ENCODE measurements around the gene ADGRB3. TPM values are rescaled to one million over a fixed set of nuclear protein-coding genes. Genes with fewer than 3 reads are reported as not detected.

ADGRB3 gene
- total RNA-seq, 3 donors from 2014 or later: 0.43 to 7.8 (median 0.72) TPM

DNA sequence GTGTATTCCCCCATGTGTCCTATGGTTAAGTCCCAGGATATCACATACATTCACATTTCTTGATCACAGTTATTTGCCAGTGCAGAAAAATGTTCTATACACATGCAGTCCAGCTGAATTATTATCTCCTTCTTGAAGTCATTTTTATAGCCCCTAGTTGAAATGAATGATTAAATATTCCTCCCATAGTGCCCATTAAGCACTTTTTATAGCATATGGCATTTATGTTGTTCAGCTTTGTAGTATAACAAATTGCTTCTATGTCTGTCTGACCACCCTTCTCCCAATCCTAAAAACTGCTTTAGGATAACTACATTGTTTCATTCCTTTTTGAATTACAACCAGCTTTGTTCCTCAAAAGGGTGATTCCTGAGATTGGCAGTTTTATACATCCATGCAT lies 123.5 kb downstream of the ADGRB3 start:
- no peak for DNase-seq
- Histone ChIP-seq H3K9me3 (no peaks in the 10 kb centered on the region), H3K4me3 (no peak overlapping the region), H3K36me3 (ENCODE audit: low read depth) (no peaks in the 10 kb centered on the region), H3K4me1 (ENCODE audit: low read depth) (no peaks in the 10 kb centered on the region)
- no peak for TF ChIP-seq CTCF (IDR thresholded peaks at IDR 0.05)
- no peak for ATAC-seq
- intact Hi-C loops (cut with DNase I, micrococcal nuclease): no loop called here

DNA sequence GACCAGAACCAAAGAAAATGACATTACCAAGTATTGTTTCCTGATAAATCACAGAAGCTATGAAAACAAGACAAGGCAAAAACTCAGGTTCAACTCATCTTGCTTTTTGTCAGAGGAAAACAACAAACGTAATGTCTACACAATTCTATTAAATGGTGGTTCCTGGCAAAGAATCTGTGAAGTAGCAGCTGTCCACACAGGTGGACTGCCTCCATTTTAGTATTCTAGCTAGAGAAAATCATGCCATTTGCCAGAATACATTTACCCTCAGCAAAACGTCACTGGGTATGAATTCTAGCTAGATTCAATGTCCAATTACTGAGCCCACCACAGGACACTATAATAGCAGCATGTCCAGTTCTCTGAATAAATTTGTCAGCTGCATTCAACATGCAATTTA lies 125.4 kb downstream of the ADGRB3 start:
- intact Hi-C loops (cut with DNase I, micrococcal nuclease): no loop called here
- no peak for TF ChIP-seq CTCF (IDR thresholded peaks at IDR 0.05)
- Histone ChIP-seq H3K4me1 (ENCODE audit: low read depth) (no peaks in the 10 kb centered on the region), H3K9me3 (no peaks in the 10 kb centered on the region), H3K36me3 (ENCODE audit: low read depth) (no peaks in the 10 kb centered on the region), H3K4me3 (no peak overlapping the region)
- DNase-seq: no peak
- no peak for ATAC-seq

- ATAC-seq (no peak), DNase-seq (no peak)
- Histone ChIP-seq H3K9me3 (no peaks in the 10 kb centered on the region), H3K4me3 (no peak overlapping the region), H3K4me1 (ENCODE audit: low read depth) (no peaks in the 10 kb centered on the region), H3K36me3 (ENCODE audit: low read depth) (no peaks in the 10 kb centered on the region)
- intact Hi-C loops (cut with DNase I, micrococcal nuclease): no loop called here
- no peak for TF ChIP-seq CTCF (IDR thresholded peaks at IDR 0.05)
Observed at GRCh38 chr6:68760941-68761676, 126.0 kb downstream of the ADGRB3 start.

GRCh38 chr6:68761985-68762384 lies 126.9 kb downstream of the ADGRB3 start:
- Histone ChIP-seq H3K4me1 (ENCODE audit: low read depth) (no peaks in the 10 kb centered on the region), H3K36me3 (ENCODE audit: low read depth) (no peaks in the 10 kb centered on the region), H3K9me3 (no peaks in the 10 kb centered on the region), H3K4me3 (no peak overlapping the region)
- intact Hi-C loops (cut with DNase I, micrococcal nuclease): no loop called here
- no peak for ATAC-seq
- no peak for DNase-seq
- TF ChIP-seq CTCF (IDR thresholded peaks at IDR 0.05): no peak

DNA sequence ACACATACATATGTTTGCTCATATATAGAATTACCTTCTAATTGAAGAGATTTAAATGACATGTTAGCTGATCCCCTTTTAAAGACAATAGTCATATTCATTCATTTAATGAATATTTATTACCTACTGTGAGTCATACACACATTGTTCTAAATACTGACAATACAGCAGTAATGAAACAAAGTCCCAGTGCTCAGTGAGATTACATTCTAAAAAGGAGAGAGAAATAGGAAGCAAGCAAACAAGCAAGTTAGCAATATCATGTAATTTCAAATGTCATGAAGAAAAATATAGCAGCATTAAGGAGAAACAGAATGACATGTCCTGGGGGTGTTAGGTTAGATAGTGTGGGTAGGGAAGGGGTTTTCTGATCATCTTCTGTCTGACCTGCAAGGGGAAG lies 136.3 kb downstream of the ADGRB3 start:
- no peak overlapping the region for H3K4me3 ChIP-seq
- H3K9me3 ChIP-seq: no peaks in the 10 kb centered on the region
- no peaks in the 10 kb centered on the region for H3K4me1 ChIP-seq (ENCODE audit: low read depth)
- intact Hi-C loops (cut with DNase I, micrococcal nuclease): no loop called here
- no peaks in the 10 kb centered on the region for H3K36me3 ChIP-seq (ENCODE audit: low read depth)
- ATAC-seq (no peak), DNase-seq (no peak)
- no peak for TF ChIP-seq CTCF (IDR thresholded peaks at IDR 0.05)

GRCh38 chr6:68774843-68775242 lies 139.8 kb downstream of the ADGRB3 start:
- Histone ChIP-seq H3K36me3 (ENCODE audit: low read depth) (no peaks in the 10 kb centered on the region), H3K4me1 (ENCODE audit: low read depth) (no peaks in the 10 kb centered on the region), H3K4me3 (no peak overlapping the region), H3K9me3 (no peaks in the 10 kb centered on the region)
- TF ChIP-seq CTCF (IDR thresholded peaks at IDR 0.05): no peak
- intact Hi-C loops (cut with DNase I, micrococcal nuclease): no loop called here
- ATAC-seq (no peak), DNase-seq (no peak)

Measured in mucosa of descending colon (tissue), 3 donors.